Activated T-cell treated with anti-CD3 and anti-CD28 coated beads, Interleukin-2, amount 50 U/mL, for 4 hours (primary cell): ENCODE measurements around the gene POLR2A. TPM values are rescaled to one million over a fixed set of nuclear protein-coding genes. Genes with fewer than 3 reads are reported as not detected.

Experiments
- ATAC-seq, 2 donors: fragments of 200-7000 bp; cut with Tn5 transposase; one replicate each; pipeline ENCODE4 v1.10.0; 2021
- DNase-seq: peaks from one replicate; pipeline ENCODE4 v3.0.0-alpha.2; 2020
- H3K27me3 Mint-ChIP-seq: one replicate; pipeline ENCODE4 v1.8.0; 2021; ENCODE audit warnings: low read depth, mixed read lengths
- H3K36me3 Mint-ChIP-seq: one replicate; pipeline ENCODE4 v1.8.0; 2022; ENCODE audit warnings: mixed read lengths; ENCODE audit not compliant: insufficient read depth
- H3K4me1 Mint-ChIP-seq: one replicate; pipeline ENCODE4 v1.8.0; 2021; ENCODE audit warnings: low read depth, mixed read lengths
- H3K4me3 Mint-ChIP-seq: one replicate; pipeline ENCODE4 v1.8.0; 2021; ENCODE audit warnings: mild to moderate bottlenecking, moderate library complexity, mixed read lengths
- H3K9me3 Mint-ChIP-seq: one replicate; pipeline ENCODE4 v1.8.0; 2021; ENCODE audit warnings: mixed read lengths
- total RNA-seq, 3 donors: library from RNA; stranded (reverse); gene quantifications; one replicate each; pipeline ENCODE4 v1.2.1, GENCODE V29; 2021

The POLR2A gene
- total RNA-seq: 100 to 1,000 TPM; 184 to 188 (median 188) TPM

GRCh38 chr17:7484067-7484918 lies at the start of gene POLR2A:
TSS of gene POLR2A (plus strand) at chr17:7484366.
- Mint-ChIP-seq H3K4me3 (peak within 1 kb of the TSS; percentile 98), H3K9me3 (no peaks in the 10 kb centered on the region), H3K36me3 (peaks cover 24% of the 10 kb centered on the region), H3K27me3 (no peaks in the 10 kb centered on the region), H3K4me1 (peaks cover 70% of the 10 kb centered on the region)
- peak; percentile 98 for DNase-seq
- peak; percentile 73 to 75 for ATAC-seq

- Mint-ChIP-seq H3K9me3 (no peaks in the 10 kb centered on the region), H3K4me3 (peak overlapping the region; percentile 93), H3K36me3 (no peaks in the 10 kb centered on the region), H3K4me1 (peaks cover 34% of the 10 kb centered on the region), H3K27me3 (peaks cover 20% of the 10 kb centered on the region)
- DNase-seq: peak; percentile 48
- ATAC-seq: peak; percentile 20 to 25
These were observed 48.2 kb upstream of the POLR2A start for GRCh38 chr17:7435676-7436555.

- peak; percentile 77 for DNase-seq
- peak overlapping the region; percentile 93 for H3K4me3 Mint-ChIP-seq
- ATAC-seq: peak; percentile 75 to 78
- peaks cover 27% of the 10 kb centered on the region for H3K27me3 Mint-ChIP-seq
- H3K36me3 Mint-ChIP-seq: no peaks in the 10 kb centered on the region
- H3K4me1 Mint-ChIP-seq: peaks cover 35% of the 10 kb centered on the region
- H3K9me3 Mint-ChIP-seq: no peaks in the 10 kb centered on the region
These were observed 47.4 kb upstream of the POLR2A start for GRCh38 chr17:7436556-7437368.

- no peaks in the 10 kb centered on the region for H3K9me3 Mint-ChIP-seq
- H3K27me3 Mint-ChIP-seq: peaks cover 32% of the 10 kb centered on the region
- ATAC-seq: no peak
- peak overlapping the region; percentile 67 for H3K4me3 Mint-ChIP-seq
- H3K4me1 Mint-ChIP-seq: peaks cover 35% of the 10 kb centered on the region
- H3K36me3 Mint-ChIP-seq: no peaks in the 10 kb centered on the region
- no peak for DNase-seq
These were observed 46.8 kb upstream of the POLR2A start for GRCh38 chr17:7437369-7437863.

- no peak for ATAC-seq
- DNase-seq: peak; percentile 61
- Mint-ChIP-seq H3K27me3 (peaks cover 39% of the 10 kb centered on the region), H3K9me3 (no peaks in the 10 kb centered on the region), H3K36me3 (no peaks in the 10 kb centered on the region), H3K4me1 (peaks cover 35% of the 10 kb centered on the region), H3K4me3 (peak overlapping the region; percentile 67)
These were observed 46.1 kb upstream of the POLR2A start for GRCh38 chr17:7437950-7438614.

- Mint-ChIP-seq H3K4me1 (peaks cover 35% of the 10 kb centered on the region), H3K4me3 (peak overlapping the region; percentile 67), H3K36me3 (no peaks in the 10 kb centered on the region), H3K27me3 (peaks cover 47% of the 10 kb centered on the region), H3K9me3 (no peaks in the 10 kb centered on the region)
- ATAC-seq (no peak), DNase-seq (no peak)
These were observed 45.3 kb upstream of the POLR2A start for GRCh38 chr17:7438656-7439460.

- Mint-ChIP-seq H3K9me3 (no peaks in the 10 kb centered on the region), H3K36me3 (no peaks in the 10 kb centered on the region), H3K4me3 (peak within 1 kb of the TSS; percentile 74), H3K27me3 (peaks cover 52% of the 10 kb centered on the region), H3K4me1 (peaks cover 35% of the 10 kb centered on the region)
- DNase-seq (no peak), ATAC-seq (no peak)
These were observed 44.6 kb upstream of the POLR2A start, which contains the start of gene FGF11 for GRCh38 chr17:7439462-7440112. TSS of gene FGF11 (plus strand) at chr17:7439512. CDS start at chr17:7439621, 109 bp downstream.

GRCh38 chr17:7440113-7440833 lies 43.9 kb upstream of the POLR2A start:
- no peaks in the 10 kb centered on the region for H3K9me3 Mint-ChIP-seq
- DNase-seq (peak; percentile 30), ATAC-seq (no peak)
- no peaks in the 10 kb centered on the region for H3K36me3 Mint-ChIP-seq
- peaks cover 34% of the 10 kb centered on the region for H3K4me1 Mint-ChIP-seq
- H3K27me3 Mint-ChIP-seq: peaks cover 57% of the 10 kb centered on the region
- peak overlapping the region; percentile 74 for H3K4me3 Mint-ChIP-seq

- H3K36me3 Mint-ChIP-seq: no peaks in the 10 kb centered on the region
- no peak for DNase-seq
- ATAC-seq: no peak
- H3K9me3 Mint-ChIP-seq: no peaks in the 10 kb centered on the region
- H3K4me3 Mint-ChIP-seq: peak overlapping the region; percentile 74
- H3K4me1 Mint-ChIP-seq: peaks cover 37% of the 10 kb centered on the region
- H3K27me3 Mint-ChIP-seq: peaks cover 63% of the 10 kb centered on the region
These were observed 43.4 kb upstream of the POLR2A start for GRCh38 chr17:7440834-7441195.

GRCh38 chr17:7441266-7441665 lies 42.9 kb upstream of the POLR2A start:
- ATAC-seq (no peak), DNase-seq (no peak)
- Mint-ChIP-seq H3K4me1 (peaks cover 37% of the 10 kb centered on the region), H3K9me3 (no peaks in the 10 kb centered on the region), H3K4me3 (no peak overlapping the region), H3K27me3 (peaks cover 65% of the 10 kb centered on the region), H3K36me3 (no peaks in the 10 kb centered on the region)

GRCh38 chr17:7442142-7442541 lies 42.0 kb upstream of the POLR2A start:
- DNase-seq (no peak), ATAC-seq (no peak)
- Mint-ChIP-seq H3K36me3 (no peaks in the 10 kb centered on the region), H3K9me3 (no peaks in the 10 kb centered on the region), H3K27me3 (peaks cover 68% of the 10 kb centered on the region), H3K4me1 (peaks cover 37% of the 10 kb centered on the region), H3K4me3 (no peak overlapping the region)
